Measurements from ENCODE around the gene UPK3B. TPM values are rescaled to one million over a fixed set of nuclear protein-coding genes. Genes with fewer than 3 reads are reported as not detected.
A peak's percentile ranks its signal among the peaks of the same experiment; 100 is the strongest.
"Not testable (repeated sequence)": the region's sequence is repeated elsewhere in the genome, so short reads cannot be mapped to it uniquely, and the experiment has no call there.

The UPK3B gene
- total RNA-seq, 1 donor: 1.4 TPM

DNA sequence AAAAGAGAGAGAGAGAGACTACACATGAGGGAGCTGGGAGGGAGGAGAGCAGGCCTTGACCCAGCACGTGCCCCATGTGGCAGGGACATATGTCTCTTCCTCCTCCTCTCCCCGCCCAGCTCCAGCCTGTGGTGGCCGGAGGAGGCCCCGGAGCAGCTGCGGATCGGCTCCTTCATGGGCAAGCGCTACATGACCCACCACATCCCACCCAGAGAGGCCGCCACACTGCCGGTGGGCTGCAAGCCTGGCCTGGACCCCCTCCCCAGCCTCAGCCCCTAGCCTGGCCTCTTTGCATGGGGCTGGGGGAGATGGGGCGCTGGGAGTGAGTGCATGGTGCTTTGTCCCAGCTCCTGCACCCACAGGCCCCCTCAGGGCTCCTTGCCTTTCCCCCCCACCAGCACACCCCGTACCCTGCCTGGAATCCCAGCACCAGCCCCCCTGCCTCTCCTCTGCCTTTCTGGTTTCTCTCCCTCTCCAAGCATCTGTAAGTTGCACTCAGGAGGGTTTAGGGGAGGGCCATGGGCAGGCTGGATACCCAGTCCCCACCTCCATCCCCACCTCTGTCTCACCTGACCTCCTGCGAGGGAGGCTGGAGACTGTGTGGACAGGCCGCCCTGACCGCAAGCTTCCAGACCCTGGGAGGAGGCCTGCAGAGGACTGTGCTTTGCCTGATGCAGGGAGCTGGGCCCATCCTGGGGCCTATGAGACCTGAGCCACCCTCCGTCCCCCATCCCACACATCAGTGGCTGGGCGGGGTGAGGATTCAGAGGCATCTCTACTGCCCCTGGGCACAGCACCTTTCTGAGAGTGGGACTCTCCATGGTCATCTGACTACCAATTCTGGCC is 4.8 kb downstream of the UPK3B start:
- no peaks in the 10 kb centered on the region for H3K79me2 ChIP-seq (ENCODE audit: insufficient read depth, low read length)
- no peaks in the 10 kb centered on the region for H4K20me1 ChIP-seq (ENCODE audit: insufficient read depth, low read length)
- TF ChIP-seq, protein P1, sequence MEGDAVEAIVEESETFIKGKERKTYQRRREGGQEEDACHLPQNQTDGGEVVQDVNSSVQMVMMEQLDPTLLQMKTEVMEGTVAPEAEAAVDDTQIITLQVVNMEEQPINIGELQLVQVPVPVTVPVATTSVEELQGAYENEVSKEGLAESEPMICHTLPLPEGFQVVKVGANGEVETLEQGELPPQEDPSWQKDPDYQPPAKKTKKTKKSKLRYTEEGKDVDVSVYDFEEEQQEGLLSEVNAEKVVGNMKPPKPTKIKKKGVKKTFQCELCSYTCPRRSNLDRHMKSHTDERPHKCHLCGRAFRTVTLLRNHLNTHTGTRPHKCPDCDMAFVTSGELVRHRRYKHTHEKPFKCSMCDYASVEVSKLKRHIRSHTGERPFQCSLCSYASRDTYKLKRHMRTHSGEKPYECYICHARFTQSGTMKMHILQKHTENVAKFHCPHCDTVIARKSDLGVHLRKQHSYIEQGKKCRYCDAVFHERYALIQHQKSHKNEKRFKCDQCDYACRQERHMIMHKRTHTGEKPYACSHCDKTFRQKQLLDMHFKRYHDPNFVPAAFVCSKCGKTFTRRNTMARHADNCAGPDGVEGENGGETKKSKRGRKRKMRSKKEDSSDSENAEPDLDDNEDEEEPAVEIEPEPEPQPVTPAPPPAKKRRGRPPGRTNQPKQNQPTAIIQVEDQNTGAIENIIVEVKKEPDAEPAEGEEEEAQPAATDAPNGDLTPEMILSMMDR (IDR thresholded peaks at IDR 0.05; ENCODE audit: extremely low read depth, low read depth, low read length): no peak
- no peaks in the 10 kb centered on the region for H3K27me3 ChIP-seq (ENCODE audit: insufficient read depth, low read length)
- no peak overlapping the region for H2AFZ ChIP-seq (ENCODE audit: low read length)
- no peak overlapping the region for H3K4me2 ChIP-seq (ENCODE audit: insufficient read depth, low read length)
- DNase-seq (ENCODE audit: insufficient read length, low spot score, missing footprints): peak; percentile 37
- no peaks in the 10 kb centered on the region for H3K9me3 ChIP-seq (ENCODE audit: low read depth, low read length)
- no peaks in the 10 kb centered on the region for H3K36me3 ChIP-seq (ENCODE audit: insufficient read depth, low read length)
- H3K4me1 ChIP-seq (ENCODE audit: insufficient read depth, low read length): no peaks in the 10 kb centered on the region
- no peak overlapping the region for H3K4me3 ChIP-seq (ENCODE audit: insufficient read depth, low read length)
- no peak overlapping the region for H3K27ac ChIP-seq (ENCODE audit: low read depth, low read length)

GRCh38 chr7:76515999-76516443 is 5.7 kb downstream of the UPK3B start:
- Histone ChIP-seq H3K27ac (ENCODE audit: low read depth, low read length) (no peak overlapping the region), H4K20me1 (ENCODE audit: insufficient read depth, low read length) (no peaks in the 10 kb centered on the region), H3K4me2 (ENCODE audit: insufficient read depth, low read length) (peak overlapping the region; percentile 70), H3K4me1 (ENCODE audit: insufficient read depth, low read length) (no peaks in the 10 kb centered on the region), H3K79me2 (ENCODE audit: insufficient read depth, low read length) (no peaks in the 10 kb centered on the region), H3K36me3 (ENCODE audit: insufficient read depth, low read length) (no peaks in the 10 kb centered on the region), H2AFZ (ENCODE audit: low read length) (peak overlapping the region; percentile 22), H3K27me3 (ENCODE audit: insufficient read depth, low read length) (no peaks in the 10 kb centered on the region), H3K9me3 (ENCODE audit: low read depth, low read length) (no peaks in the 10 kb centered on the region), H3K4me3 (ENCODE audit: insufficient read depth, low read length) (no peak overlapping the region)
- DNase-seq (ENCODE audit: insufficient read length, low spot score, missing footprints): no peak
- TF ChIP-seq, protein P1 (IDR thresholded peaks at IDR 0.05; ENCODE audit: extremely low read depth, low read depth, low read length): peak; percentile 59

- H3K79me2 ChIP-seq (ENCODE audit: insufficient read depth, low read length); H3K4me3 ChIP-seq (ENCODE audit: insufficient read depth, low read length); H3K9me3 ChIP-seq (ENCODE audit: low read depth, low read length); H3K27me3 ChIP-seq (ENCODE audit: insufficient read depth, low read length); H3K36me3 ChIP-seq (ENCODE audit: insufficient read depth, low read length); H2AFZ ChIP-seq (ENCODE audit: low read length); H3K4me2 ChIP-seq (ENCODE audit: insufficient read depth, low read length); H4K20me1 ChIP-seq (ENCODE audit: insufficient read depth, low read length); H3K27ac ChIP-seq (ENCODE audit: low read depth, low read length); DNase-seq (ENCODE audit: insufficient read length, low spot score, missing footprints); H3K4me1 ChIP-seq (ENCODE audit: insufficient read depth, low read length): not testable (repeated sequence)
Observed at GRCh38 chr7:76516932-76517331, 6.6 kb downstream of the UPK3B start.

GRCh38 chr7:76526183-76526582 is 15.8 kb downstream of the UPK3B start:
- H4K20me1 ChIP-seq (ENCODE audit: insufficient read depth, low read length); H2AFZ ChIP-seq (ENCODE audit: low read length); H3K79me2 ChIP-seq (ENCODE audit: insufficient read depth, low read length); DNase-seq (ENCODE audit: insufficient read length, low spot score, missing footprints); H3K27ac ChIP-seq (ENCODE audit: low read depth, low read length); H3K9me3 ChIP-seq (ENCODE audit: low read depth, low read length); H3K4me1 ChIP-seq (ENCODE audit: insufficient read depth, low read length); H3K36me3 ChIP-seq (ENCODE audit: insufficient read depth, low read length); H3K4me2 ChIP-seq (ENCODE audit: insufficient read depth, low read length); H3K4me3 ChIP-seq (ENCODE audit: insufficient read depth, low read length); H3K27me3 ChIP-seq (ENCODE audit: insufficient read depth, low read length): not testable (repeated sequence)

DNA sequence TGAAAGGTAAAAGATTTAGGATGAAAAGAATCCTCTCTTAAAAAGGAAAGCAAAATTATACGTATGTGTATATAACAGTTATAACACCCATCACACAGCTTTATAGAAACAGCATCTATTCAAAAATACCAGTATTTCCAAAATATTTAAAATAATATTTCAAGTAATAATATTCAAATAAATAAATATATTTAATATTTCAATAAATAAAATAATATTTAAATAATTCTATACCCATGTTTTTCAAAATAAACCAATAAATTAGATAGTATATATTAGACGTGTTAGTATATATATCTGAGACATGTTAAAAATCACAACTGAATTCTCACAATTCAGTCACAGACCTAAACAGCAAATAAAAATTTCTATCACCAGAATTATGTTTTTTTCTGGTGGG is 21.3 kb downstream of the UPK3B start:
- not testable (repeated sequence) for H4K20me1 ChIP-seq (ENCODE audit: insufficient read depth, low read length); H3K4me2 ChIP-seq (ENCODE audit: insufficient read depth, low read length); H3K4me3 ChIP-seq (ENCODE audit: insufficient read depth, low read length); H3K4me1 ChIP-seq (ENCODE audit: insufficient read depth, low read length); DNase-seq (ENCODE audit: insufficient read length, low spot score, missing footprints); H3K79me2 ChIP-seq (ENCODE audit: insufficient read depth, low read length); H2AFZ ChIP-seq (ENCODE audit: low read length); H3K27ac ChIP-seq (ENCODE audit: low read depth, low read length); H3K36me3 ChIP-seq (ENCODE audit: insufficient read depth, low read length); H3K9me3 ChIP-seq (ENCODE audit: low read depth, low read length); H3K27me3 ChIP-seq (ENCODE audit: insufficient read depth, low read length)

DNA sequence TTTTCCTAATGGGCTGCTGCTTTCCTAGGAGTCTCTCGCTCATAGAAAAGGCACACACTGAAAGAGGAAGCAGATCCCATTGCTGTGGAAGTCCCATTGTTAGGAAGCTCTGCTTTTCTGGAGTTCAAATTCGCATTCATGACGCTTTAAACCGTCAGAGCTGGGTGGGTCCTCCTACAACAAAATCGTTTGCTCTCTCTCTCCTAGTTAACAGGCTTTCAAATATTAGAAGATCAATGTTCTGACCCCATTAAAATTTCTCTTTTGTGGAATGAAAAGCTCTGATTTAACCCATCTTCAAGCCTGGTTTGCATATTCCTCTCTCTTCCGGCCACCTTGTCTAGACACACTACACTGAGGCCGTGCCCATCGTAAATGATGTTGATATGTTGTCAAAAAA is 32.8 kb downstream of the UPK3B start, which contains the start of gene SPDYE16:
Gene SPDYE16, minus strand, starts transcription at position 101 of the 400 bp plus-strand sequence. CDS start 1,838 bp downstream, outside the sequence.
- not testable (repeated sequence) for H3K9me3 ChIP-seq (ENCODE audit: low read depth, low read length); DNase-seq (ENCODE audit: insufficient read length, low spot score, missing footprints); H3K79me2 ChIP-seq (ENCODE audit: insufficient read depth, low read length); H3K27me3 ChIP-seq (ENCODE audit: insufficient read depth, low read length); H3K4me1 ChIP-seq (ENCODE audit: insufficient read depth, low read length); H3K4me2 ChIP-seq (ENCODE audit: insufficient read depth, low read length); H3K36me3 ChIP-seq (ENCODE audit: insufficient read depth, low read length); H3K27ac ChIP-seq (ENCODE audit: low read depth, low read length); H4K20me1 ChIP-seq (ENCODE audit: insufficient read depth, low read length); H2AFZ ChIP-seq (ENCODE audit: low read length); H3K4me3 ChIP-seq (ENCODE audit: insufficient read depth, low read length)

GRCh38 chr7:76549025-76549854 is 38.9 kb downstream of the UPK3B start:
- not testable (repeated sequence) for H3K36me3 ChIP-seq (ENCODE audit: insufficient read depth, low read length); H4K20me1 ChIP-seq (ENCODE audit: insufficient read depth, low read length); H3K27me3 ChIP-seq (ENCODE audit: insufficient read depth, low read length); H3K9me3 ChIP-seq (ENCODE audit: low read depth, low read length); H3K4me1 ChIP-seq (ENCODE audit: insufficient read depth, low read length)
- H3K4me3 ChIP-seq (ENCODE audit: insufficient read depth, low read length): peak overlapping the region; percentile 81
- H3K79me2 ChIP-seq (ENCODE audit: insufficient read depth, low read length): peaks cover 27% of the 10 kb centered on the region
- H2AFZ ChIP-seq (ENCODE audit: low read length): peak overlapping the region; percentile 91
- peak; percentile 89 for DNase-seq (ENCODE audit: insufficient read length, low spot score, missing footprints)
- peak overlapping the region; percentile 81 for H3K4me2 ChIP-seq (ENCODE audit: insufficient read depth, low read length)
- peak overlapping the region; percentile 80 for H3K27ac ChIP-seq (ENCODE audit: low read depth, low read length)
